Stimulated activated effector memory CD8-positive, alpha-beta T cell treated with anti-CD3 and anti-CD28 coated beads, Interleukin-12 subunit alpha, Interleukin-12 subunit beta, amount 100 ng/mL, for 72 hours (primary cell): ENCODE results near the gene COL20A1.
"Not testable (repeated sequence)": the region's sequence is repeated elsewhere in the genome, so short reads cannot be mapped to it uniquely, and the experiment has no call there.

Source experiments
- ATAC-seq: fragments of 150-1000 bp; cut with Tn5 transposase; 2 replicates; pipeline ENCODE4 v1.10.0; 2021
- DNase-seq, 2 donors: peaks; one replicate each; pipeline ENCODE4 v3.0.0; 2021 to 2022; ENCODE audit warnings: low spot score in 2 of 2
- H3K27ac Mint-ChIP-seq: one replicate; pipeline ENCODE4 v1.8.0; 2022; ENCODE audit warnings: mild to moderate bottlenecking, mixed read lengths
- H3K36me3 Mint-ChIP-seq: one replicate; pipeline ENCODE4 v1.8.0; 2022; ENCODE audit warnings: mild to moderate bottlenecking, mixed read lengths
- H3K4me1 Mint-ChIP-seq: one replicate; pipeline ENCODE4 v1.8.0; 2022; ENCODE audit warnings: mixed read lengths
- H3K4me3 Mint-ChIP-seq: one replicate; pipeline ENCODE4 v1.8.0; 2022; ENCODE audit warnings: mild to moderate bottlenecking, mixed read lengths
- H3K9me3 Mint-ChIP-seq: one replicate; pipeline ENCODE4 v1.8.0; 2022; ENCODE audit warnings: mixed read lengths

COL20A1 gene

GRCh38 chr20:63301671-63302070 lies 8.7 kb downstream of the COL20A1 start:
- Mint-ChIP-seq H3K9me3 (peaks cover 4% of the 10 kb centered on the region), H3K27ac (no peak overlapping the region), H3K4me3 (no peak overlapping the region), H3K4me1 (no peaks in the 10 kb centered on the region), H3K36me3 (no peaks in the 10 kb centered on the region)
- ATAC-seq: no peak
- DNase-seq: no peak

- H3K4me1 Mint-ChIP-seq: no peaks in the 10 kb centered on the region
- ATAC-seq: no peak
These were observed 10.2 kb downstream of the COL20A1 start for GRCh38 chr20:63303095-63303666.

GRCh38 chr20:63305393-63305792 lies 12.4 kb downstream of the COL20A1 start:
- ATAC-seq (no peak), DNase-seq (no peak)
- Mint-ChIP-seq H3K4me1 (no peaks in the 10 kb centered on the region), H3K36me3 (no peaks in the 10 kb centered on the region), H3K9me3 (peaks cover 4% of the 10 kb centered on the region), H3K27ac (no peak overlapping the region), H3K4me3 (no peak overlapping the region)

More at GRCh38 chr20:63303095-63303666, 10.2 kb downstream of the COL20A1 start:
- Mint-ChIP-seq H3K36me3 (no peaks in the 10 kb centered on the region), H3K9me3 (peaks cover 4% of the 10 kb centered on the region), H3K4me3 (no peak overlapping the region), H3K27ac (no peak overlapping the region)
- DNase-seq: no peak

GRCh38 chr20:63305933-63306672 lies 13.1 kb downstream of the COL20A1 start:
- ATAC-seq, H3K27ac Mint-ChIP-seq, H3K4me3 Mint-ChIP-seq, H3K36me3 Mint-ChIP-seq, DNase-seq, H3K9me3 Mint-ChIP-seq, H3K4me1 Mint-ChIP-seq: not testable (repeated sequence)

DNA sequence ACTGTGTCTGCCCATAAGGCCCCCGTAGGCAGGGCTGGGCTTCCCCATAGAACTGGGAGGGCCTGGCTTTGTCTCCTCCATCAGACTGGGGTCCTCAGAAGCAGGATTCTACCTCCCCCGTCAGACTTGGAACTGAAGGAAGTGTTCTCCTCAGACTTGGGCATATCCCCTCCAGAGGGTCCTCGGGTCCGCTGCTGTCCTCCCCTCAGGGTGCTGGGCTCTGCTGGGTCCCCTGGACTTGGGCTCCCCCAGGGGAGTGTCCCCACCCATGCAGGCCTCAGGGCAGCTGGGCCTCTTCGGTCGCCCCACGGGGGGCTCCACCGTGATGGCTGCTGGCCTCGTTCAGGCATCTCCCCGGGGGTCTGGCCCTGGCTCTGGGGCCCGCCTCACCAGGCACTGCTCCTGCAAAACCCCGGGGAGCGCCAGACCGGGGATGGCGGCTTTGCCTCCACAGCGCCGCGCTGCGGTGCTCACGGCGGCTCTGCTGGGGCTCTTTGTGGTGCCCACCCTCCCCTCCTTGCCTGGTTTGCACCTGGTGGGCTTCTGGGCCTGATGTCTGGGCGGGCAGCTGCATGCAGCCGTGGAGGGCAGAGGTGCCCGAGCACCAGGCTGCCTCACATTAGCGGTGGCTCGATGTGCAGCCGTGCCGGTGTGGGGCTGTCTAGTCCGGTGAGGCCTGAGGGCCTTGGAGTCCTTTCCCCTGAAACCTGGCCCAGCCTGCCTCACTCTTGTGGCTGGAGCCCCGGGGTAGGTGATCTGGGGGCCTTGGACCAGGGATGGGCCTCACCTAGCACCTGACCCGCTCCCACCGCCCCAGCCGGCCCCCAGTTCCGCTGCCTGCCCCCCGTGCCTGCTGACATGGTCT lies 13.9 kb downstream of the COL20A1 start:
- no peak overlapping the region for H3K27ac Mint-ChIP-seq
- DNase-seq: no peak
- no peak for ATAC-seq
- H3K4me3 Mint-ChIP-seq: no peak overlapping the region
- no peaks in the 10 kb centered on the region for H3K36me3 Mint-ChIP-seq
- H3K4me1 Mint-ChIP-seq: no peaks in the 10 kb centered on the region
- no peaks in the 10 kb centered on the region for H3K9me3 Mint-ChIP-seq

DNA sequence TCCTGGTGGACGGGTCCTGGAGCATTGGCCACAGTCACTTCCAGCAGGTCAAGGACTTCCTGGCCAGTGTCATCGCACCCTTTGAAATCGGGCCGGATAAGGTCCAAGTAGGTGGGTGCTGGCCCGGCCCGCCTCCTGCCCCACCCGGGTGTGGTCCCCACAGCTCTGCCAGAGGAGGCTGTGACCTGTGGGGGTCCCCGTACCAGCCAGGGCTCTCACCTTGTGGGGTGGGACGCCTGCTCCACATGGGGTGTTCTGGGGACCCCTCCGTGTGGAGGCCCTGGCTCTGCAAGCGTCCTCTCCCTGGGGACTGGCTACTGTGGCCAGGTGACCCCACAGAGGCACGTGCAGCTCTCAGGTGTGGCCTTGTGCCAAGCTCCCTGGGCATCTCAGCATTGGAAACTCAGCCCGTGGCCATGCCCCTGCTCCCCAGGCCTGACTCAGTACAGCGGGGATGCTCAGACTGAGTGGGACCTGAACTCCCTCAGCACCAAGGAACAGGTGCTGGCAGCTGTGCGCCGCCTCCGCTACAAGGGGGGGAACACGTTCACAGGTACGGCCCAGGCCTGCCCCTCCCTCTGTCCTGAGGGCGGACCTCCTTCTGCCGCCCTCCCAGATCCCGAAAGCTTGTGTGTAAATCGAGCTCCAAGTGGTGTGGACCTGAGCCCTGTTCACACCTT lies 14.7 kb downstream of the COL20A1 start:
- no peaks in the 10 kb centered on the region for H3K4me1 Mint-ChIP-seq
- ATAC-seq (no peak), DNase-seq (no peak)
- no peak overlapping the region for H3K4me3 Mint-ChIP-seq
- no peaks in the 10 kb centered on the region for H3K9me3 Mint-ChIP-seq
- no peaks in the 10 kb centered on the region for H3K36me3 Mint-ChIP-seq
- no peak overlapping the region for H3K27ac Mint-ChIP-seq

GRCh38 chr20:63308218-63308911 lies 15.4 kb downstream of the COL20A1 start:
- Mint-ChIP-seq H3K36me3 (no peaks in the 10 kb centered on the region), H3K27ac (no peak overlapping the region), H3K4me1 (no peaks in the 10 kb centered on the region), H3K9me3 (no peaks in the 10 kb centered on the region), H3K4me3 (no peak overlapping the region)
- ATAC-seq: no peak
- DNase-seq: no peak

DNA sequence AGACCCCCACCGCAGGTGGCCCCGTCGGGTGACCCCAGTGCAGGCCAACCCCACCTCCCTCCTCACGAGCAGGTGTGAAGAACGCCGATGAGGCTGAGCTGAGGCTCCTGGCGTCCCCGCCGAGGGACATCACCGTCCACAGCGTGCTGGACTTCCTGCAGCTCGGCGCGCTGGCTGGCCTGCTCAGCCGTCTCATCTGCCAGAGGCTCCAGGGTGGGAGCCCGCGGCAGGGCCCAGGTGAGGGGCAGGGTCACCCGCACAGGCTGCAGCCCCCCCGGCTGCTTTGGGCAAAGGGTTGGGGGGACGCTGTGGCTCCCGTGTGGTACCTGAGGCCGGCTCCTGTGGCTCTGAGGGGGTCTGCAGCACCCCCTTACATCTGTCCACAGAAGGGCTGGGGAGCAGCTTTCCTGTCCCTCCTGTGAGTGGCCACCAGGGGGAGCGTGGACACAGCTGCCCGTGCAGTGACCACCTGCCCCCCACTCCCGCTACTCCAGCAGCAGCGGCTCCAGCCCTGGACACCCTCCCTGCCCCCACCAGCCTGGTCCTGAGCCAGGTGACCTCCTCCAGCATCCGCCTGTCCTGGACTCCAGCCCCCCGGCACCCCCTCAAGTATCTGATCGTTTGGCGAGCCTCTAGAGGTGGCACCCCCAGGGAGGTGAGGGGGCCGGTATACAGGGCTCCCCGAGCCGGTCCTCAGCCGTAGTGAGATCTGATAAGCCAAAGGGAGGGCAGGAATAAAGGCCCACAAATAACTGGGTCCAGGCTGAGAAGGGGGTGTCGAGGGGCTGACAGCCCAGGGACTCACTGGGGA lies 16.5 kb downstream of the COL20A1 start:
- H3K27ac Mint-ChIP-seq: no peak overlapping the region
- H3K36me3 Mint-ChIP-seq: no peaks in the 10 kb centered on the region
- H3K9me3 Mint-ChIP-seq: no peaks in the 10 kb centered on the region
- no peaks in the 10 kb centered on the region for H3K4me1 Mint-ChIP-seq
- ATAC-seq (peak; percentile 38), DNase-seq (no peak)
- no peak overlapping the region for H3K4me3 Mint-ChIP-seq

DNA sequence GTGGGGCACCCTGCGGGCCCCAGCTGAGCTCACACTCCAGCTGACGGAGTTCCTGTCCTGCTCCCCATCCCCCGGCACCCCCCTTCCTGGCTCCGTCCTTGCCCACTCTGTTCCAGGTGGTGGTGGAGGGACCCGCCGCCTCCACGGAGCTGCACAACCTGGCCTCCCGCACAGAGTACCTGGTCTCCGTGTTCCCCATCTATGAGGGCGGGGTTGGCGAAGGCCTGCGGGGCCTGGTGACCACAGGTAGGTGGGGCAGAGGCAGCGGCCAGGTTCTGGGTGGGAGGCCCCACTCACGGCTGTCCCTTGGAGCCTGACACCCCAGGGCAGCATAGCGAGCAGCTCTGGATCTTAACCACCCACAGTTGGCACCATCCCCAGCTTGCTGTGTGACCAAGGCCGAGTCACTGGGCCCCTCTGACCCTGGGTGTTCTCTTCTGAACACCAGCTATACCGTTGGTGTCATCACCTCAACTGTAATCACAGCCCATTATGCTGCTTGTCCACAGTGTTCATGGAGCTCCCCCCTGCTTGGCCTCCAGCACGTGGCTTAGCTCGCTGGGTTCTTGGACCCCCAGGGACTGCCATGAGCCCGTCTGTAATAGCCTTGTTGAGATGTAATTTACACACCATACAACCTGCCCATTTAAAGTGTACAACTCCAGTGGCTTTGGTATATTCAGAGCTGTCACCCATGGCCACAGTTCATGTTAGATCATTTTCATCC lies 17.4 kb downstream of the COL20A1 start:
- Mint-ChIP-seq H3K9me3 (no peaks in the 10 kb centered on the region), H3K36me3 (no peaks in the 10 kb centered on the region), H3K4me3 (no peak overlapping the region), H3K27ac (no peak overlapping the region), H3K4me1 (no peaks in the 10 kb centered on the region)
- ATAC-seq (no peak), DNase-seq (no peak)

GRCh38 chr20:63311186-63311832 lies 18.3 kb downstream of the COL20A1 start:
- ATAC-seq: no peak
- H3K4me1 Mint-ChIP-seq: no peaks in the 10 kb centered on the region
- no peaks in the 10 kb centered on the region for H3K9me3 Mint-ChIP-seq
- H3K36me3 Mint-ChIP-seq: no peaks in the 10 kb centered on the region
- DNase-seq: no peak
- no peak overlapping the region for H3K27ac Mint-ChIP-seq
- no peak overlapping the region for H3K4me3 Mint-ChIP-seq

DNA sequence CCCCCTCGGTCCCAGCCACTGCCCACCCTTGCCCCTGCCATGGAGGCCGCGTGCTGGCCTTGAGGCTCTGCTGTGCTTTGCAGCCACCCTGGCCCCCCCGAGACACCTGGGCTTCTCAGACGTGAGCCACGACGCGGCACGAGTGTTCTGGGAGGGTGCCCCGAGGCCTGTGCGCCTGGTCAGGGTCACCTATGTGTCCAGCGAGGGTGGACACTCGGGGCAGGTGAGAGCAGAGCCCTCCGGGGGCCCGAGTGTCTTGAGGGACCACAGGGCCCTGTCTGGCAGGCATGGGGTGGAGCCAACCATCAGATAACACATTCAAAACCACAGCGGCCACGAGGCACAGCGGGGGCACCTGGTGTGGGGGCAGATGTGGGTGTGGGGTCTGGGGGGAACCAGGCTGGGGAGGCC lies 18.9 kb downstream of the COL20A1 start:
- ATAC-seq (no peak), DNase-seq (no peak)
- H3K4me3 Mint-ChIP-seq: no peak overlapping the region
- no peak overlapping the region for H3K27ac Mint-ChIP-seq
- H3K9me3 Mint-ChIP-seq: no peaks in the 10 kb centered on the region
- no peaks in the 10 kb centered on the region for H3K4me1 Mint-ChIP-seq
- no peaks in the 10 kb centered on the region for H3K36me3 Mint-ChIP-seq

GRCh38 chr20:63312273-63312672 lies 19.3 kb downstream of the COL20A1 start:
- Mint-ChIP-seq H3K27ac (no peak overlapping the region), H3K4me1 (no peaks in the 10 kb centered on the region), H3K9me3 (no peaks in the 10 kb centered on the region), H3K36me3 (no peaks in the 10 kb centered on the region), H3K4me3 (no peak overlapping the region)
- no peak for ATAC-seq
- DNase-seq: no peak

DNA sequence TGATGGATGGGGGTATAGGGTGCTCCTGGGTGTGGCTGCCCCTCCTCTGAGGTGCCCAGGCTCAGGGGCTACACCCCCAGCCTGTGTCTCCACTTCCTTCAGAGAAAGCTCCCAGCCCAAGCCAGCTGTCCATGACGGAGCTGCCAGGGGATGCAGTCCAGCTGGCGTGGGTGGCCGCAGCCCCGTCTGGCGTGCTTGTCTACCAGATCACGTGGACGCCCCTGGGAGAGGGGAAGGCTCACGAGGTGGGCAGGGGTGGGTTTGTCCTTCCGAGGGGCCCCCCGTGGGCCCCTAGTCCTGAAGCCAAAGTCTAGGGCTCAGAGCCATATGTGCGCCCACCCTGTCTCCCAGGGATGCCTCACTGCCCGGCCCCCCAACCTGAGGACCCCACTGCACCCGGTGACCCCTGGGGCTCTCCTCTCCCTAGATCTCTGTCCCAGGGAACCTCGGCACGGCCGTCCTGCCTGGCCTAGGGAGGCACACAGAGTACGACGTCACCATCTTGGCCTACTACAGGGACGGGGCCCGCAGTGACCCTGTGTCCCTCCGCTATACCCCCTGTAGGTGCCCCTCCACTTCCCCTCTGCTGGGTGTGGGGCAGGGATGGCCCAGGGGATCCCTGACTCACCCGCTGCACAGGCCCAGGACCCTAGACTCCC lies 19.8 kb downstream of the COL20A1 start:
- Mint-ChIP-seq H3K4me3 (no peak overlapping the region), H3K27ac (no peak overlapping the region), H3K9me3 (no peaks in the 10 kb centered on the region), H3K4me1 (no peaks in the 10 kb centered on the region), H3K36me3 (no peaks in the 10 kb centered on the region)
- ATAC-seq: no peak
- DNase-seq: no peak
